Tibial artery (tissue), 4 donors: Measurements from ENCODE around the gene CENPA.

Experiments
- DNase-seq, 2 donors: peaks; one replicate each; pipeline ENCODE4 v3.0.0-alpha.2; 2019
- H3K27ac ChIP-seq, 2 donors: fragments of 200-600 bp; sonication (generic) in 1 of 2; 1 replicate in 1 of 2; 2 replicates in 1 of 2; pipeline ENCODE4 v1.5.1; 2018 to 2019; ENCODE audit warnings: mild to moderate bottlenecking in 1 of 2
- H3K27me3 ChIP-seq, 2 donors: fragments of 200-600 bp; sonication (generic) in 1 of 2; one replicate each; pipeline versions ENCODE4 v1.5.1 to v1.6.0; 2016 to 2019
- H3K36me3 ChIP-seq, 3 donors: fragments of 200-600 bp; sonication (generic) in 2 of 3; one replicate each; pipeline ENCODE4 v1.5.1; 2016 to 2019; ENCODE audit warnings: mild to moderate bottlenecking in 2 of 3
- H3K4me1 ChIP-seq, 4 donors: fragments of 200-600 bp; sonication (generic) in 2 of 4; 1 replicate in 3 of 4; 2 replicates in 1 of 4; pipeline ENCODE4 v1.5.1; 2016 to 2019
- H3K4me3 ChIP-seq, 2 donors: fragments of 200-600 bp; sonication (generic) in 1 of 2; 1 replicate in 1 of 2; 2 replicates in 1 of 2; pipeline ENCODE4 v1.5.1; 2018 to 2019; ENCODE audit warnings: mild to moderate bottlenecking in 2 of 2
- H3K9me3 ChIP-seq, 3 donors: fragments of 200-600 bp; sonication (generic) in 1 of 3; one replicate each; pipeline ENCODE4 v1.5.1; 2016 to 2019
- intact Hi-C: fragments of 100-400 bp; cut with DNase I; formaldehyde crosslinking; loops from one replicate; pipeline ENCODE4 v1.15.0; 2023; ENCODE audit warnings: low total_unique reads
- TF ChIP-seq, protein P1 (sequence below), 2 experiments: fragments of 200-600 bp in 1 of 2; fragments of 450-650 bp in 1 of 2; IDR thresholded peaks; one replicate each; pipeline ENCODE4 v1.5.1; 2017 to 2019; ENCODE audit warnings: antibody characterized with exemption in 2 of 2, mild to moderate bottlenecking in 1 of 2, moderate library complexity in 1 of 2

CENPA gene

GRCh38 chr2:26805241-26805676 lies 19.4 kb downstream of the CENPA start:
- Histone ChIP-seq H3K9me3 (no peaks in the 10 kb centered on the region), H3K4me3 (no peak overlapping the region)

GRCh38 chr2:26807788-26808460 lies 22.1 kb downstream of the CENPA start:
- intact Hi-C loops, result no loop called here
- no peak overlapping the region for H3K4me3 ChIP-seq
- TF ChIP-seq, protein P1, sequence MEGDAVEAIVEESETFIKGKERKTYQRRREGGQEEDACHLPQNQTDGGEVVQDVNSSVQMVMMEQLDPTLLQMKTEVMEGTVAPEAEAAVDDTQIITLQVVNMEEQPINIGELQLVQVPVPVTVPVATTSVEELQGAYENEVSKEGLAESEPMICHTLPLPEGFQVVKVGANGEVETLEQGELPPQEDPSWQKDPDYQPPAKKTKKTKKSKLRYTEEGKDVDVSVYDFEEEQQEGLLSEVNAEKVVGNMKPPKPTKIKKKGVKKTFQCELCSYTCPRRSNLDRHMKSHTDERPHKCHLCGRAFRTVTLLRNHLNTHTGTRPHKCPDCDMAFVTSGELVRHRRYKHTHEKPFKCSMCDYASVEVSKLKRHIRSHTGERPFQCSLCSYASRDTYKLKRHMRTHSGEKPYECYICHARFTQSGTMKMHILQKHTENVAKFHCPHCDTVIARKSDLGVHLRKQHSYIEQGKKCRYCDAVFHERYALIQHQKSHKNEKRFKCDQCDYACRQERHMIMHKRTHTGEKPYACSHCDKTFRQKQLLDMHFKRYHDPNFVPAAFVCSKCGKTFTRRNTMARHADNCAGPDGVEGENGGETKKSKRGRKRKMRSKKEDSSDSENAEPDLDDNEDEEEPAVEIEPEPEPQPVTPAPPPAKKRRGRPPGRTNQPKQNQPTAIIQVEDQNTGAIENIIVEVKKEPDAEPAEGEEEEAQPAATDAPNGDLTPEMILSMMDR (IDR thresholded peaks at IDR 0.05), result no peak
- no peak for DNase-seq
- H3K4me1 ChIP-seq, result no peaks in the 10 kb centered on the region
- H3K36me3 ChIP-seq, result no peaks in the 10 kb centered on the region
- no peaks in the 10 kb centered on the region for H3K9me3 ChIP-seq
- peaks cover 0 to 9% of the 10 kb centered on the region in 2 donors for H3K27me3 ChIP-seq
- H3K27ac ChIP-seq, result no peak overlapping the region

More at GRCh38 chr2:26805241-26805676, 19.4 kb downstream of the CENPA start:
- no peaks in the 10 kb centered on the region for H3K27me3 ChIP-seq
- no peak overlapping the region for H3K27ac ChIP-seq
- no peaks in the 10 kb centered on the region for H3K4me1 ChIP-seq
- TF ChIP-seq, protein P1 (IDR thresholded peaks at IDR 0.05), result no peak
- H3K36me3 ChIP-seq, result no peaks in the 10 kb centered on the region
- intact Hi-C loops, result no loop called here
- DNase-seq, result no peak

DNA sequence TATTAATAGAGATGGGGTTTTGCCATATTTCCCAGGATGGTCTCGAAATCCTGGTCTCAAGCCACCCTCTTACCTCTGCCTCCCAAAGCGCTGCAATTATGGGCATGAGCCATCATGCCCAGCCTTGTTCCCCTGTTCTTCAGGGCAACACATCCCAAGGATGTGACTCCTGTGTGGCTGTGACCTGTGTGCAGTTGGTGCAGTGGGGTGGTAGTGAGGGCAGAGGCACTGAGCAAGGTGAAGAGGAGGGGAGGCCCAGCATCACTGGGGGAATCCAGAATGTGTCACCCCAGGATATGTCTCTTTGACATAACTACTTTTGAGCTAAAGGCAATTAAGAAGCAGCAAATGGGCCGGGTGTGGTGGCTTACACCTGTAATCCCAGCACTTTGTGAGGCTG lies 23.4 kb downstream of the CENPA start:
- intact Hi-C loops, result no loop called here
- H3K27me3 ChIP-seq, result peaks cover 0 to 16% of the 10 kb centered on the region in 2 donors
- H3K27ac ChIP-seq, result no peak overlapping the region
- H3K36me3 ChIP-seq, result no peaks in the 10 kb centered on the region
- no peak overlapping the region for H3K4me3 ChIP-seq
- no peaks in the 10 kb centered on the region for H3K4me1 ChIP-seq
- DNase-seq, result no peak
- H3K9me3 ChIP-seq, result no peaks in the 10 kb centered on the region
- TF ChIP-seq, protein P1 (IDR thresholded peaks at IDR 0.05), result no peak

DNA sequence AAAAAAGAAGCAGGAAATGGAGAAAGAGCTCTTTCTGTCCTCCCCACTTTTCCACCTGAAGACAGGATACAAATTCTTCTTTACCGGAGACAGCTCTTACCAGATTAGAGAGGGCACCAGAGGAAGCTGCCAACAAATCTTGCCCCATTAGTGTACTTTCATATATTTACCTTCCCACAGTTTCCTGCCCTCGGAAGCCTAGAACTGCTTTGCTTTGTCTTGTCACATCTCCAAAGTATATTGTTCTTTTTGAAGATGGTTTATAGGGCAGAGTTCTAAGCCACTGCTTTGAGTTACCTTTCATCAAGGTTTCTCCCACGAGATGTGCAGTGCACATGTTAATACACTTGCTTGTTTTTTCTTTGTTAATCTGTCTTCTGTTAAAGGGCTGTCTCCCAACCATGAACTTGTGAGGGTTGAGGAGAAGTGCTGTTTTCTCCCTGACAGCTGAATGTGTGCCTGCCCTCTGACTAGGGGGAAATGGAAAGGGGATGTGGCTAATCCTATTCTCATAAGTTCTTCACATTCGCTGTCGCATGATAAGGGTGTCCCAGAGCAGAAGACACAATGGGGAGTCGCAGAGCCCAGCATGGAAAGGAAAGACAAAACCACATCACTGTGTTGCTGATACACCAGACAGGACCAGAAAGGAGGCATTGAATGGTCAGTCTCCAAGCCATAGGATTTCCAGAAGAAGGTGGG lies 24.2 kb downstream of the CENPA start:
- Histone ChIP-seq H3K4me3 (no peak overlapping the region), H3K4me1 (no peaks in the 10 kb centered on the region), H3K9me3 (no peaks in the 10 kb centered on the region), H3K36me3 (no peaks in the 10 kb centered on the region), H3K27ac (no peak overlapping the region), H3K27me3 (peaks cover 0 to 21% of the 10 kb centered on the region in 2 donors)
- intact Hi-C loops, result no loop called here
- DNase-seq, result no peak
- TF ChIP-seq, protein P1 (IDR thresholded peaks at IDR 0.05), result no peak

DNA sequence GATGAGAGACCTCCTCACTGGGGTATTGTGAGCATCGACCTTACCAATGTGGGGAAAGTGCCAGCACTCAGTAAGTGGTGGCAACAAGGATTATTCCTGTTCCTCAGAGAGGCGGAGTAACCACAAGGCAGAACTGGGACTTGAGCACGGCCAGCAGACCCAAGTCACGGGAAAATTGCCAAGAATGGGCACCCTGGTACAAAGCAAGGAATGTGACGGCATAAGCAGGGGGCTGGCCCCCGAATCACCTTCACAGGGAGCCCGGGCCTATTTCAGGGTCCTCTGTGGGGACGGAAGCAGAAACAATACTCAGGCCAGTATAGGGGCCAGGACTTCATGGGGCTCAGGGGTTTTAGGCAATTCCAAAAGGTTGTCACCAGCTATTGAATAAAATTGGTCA lies 25.4 kb downstream of the CENPA start:
- TF ChIP-seq, protein P1 (IDR thresholded peaks at IDR 0.05), result no peak
- peaks cover 0 to 24% of the 10 kb centered on the region in 2 donors for H3K27me3 ChIP-seq
- H3K9me3 ChIP-seq, result no peaks in the 10 kb centered on the region
- H3K4me3 ChIP-seq, result no peak overlapping the region
- intact Hi-C loops, result no loop called here
- no peak overlapping the region for H3K27ac ChIP-seq
- no peaks in the 10 kb centered on the region for H3K36me3 ChIP-seq
- H3K4me1 ChIP-seq, result no peaks in the 10 kb centered on the region
- no peak for DNase-seq
